Uterus (tissue), 4 donors: ENCODE results near the gene CERS6. TPM values are rescaled to one million over a fixed set of nuclear protein-coding genes. Genes with fewer than 3 reads are reported as not detected.

Source experiments
- DNase-seq, 2 donors: peaks; one replicate each; pipeline ENCODE4 v3.0.0-alpha.2; 2019 to 2020
- H3K27ac ChIP-seq, 2 donors: fragments of 200-600 bp; sonication (generic); 1 replicate in 1 of 2; 2 replicates in 1 of 2; pipeline ENCODE4 v1.5.1; 2016 to 2018
- H3K27me3 ChIP-seq, 2 donors: fragments of 200-600 bp; sonication (generic); one replicate each; pipeline ENCODE4 v1.5.1; 2018 to 2019; ENCODE audit warnings: control low read depth in 1 of 2
- H3K36me3 ChIP-seq, 2 donors: fragments of 200-600 bp; sonication (generic); one replicate each; pipeline ENCODE4 v1.5.1; 2019; ENCODE audit warnings: control low read depth in 1 of 2
- H3K4me1 ChIP-seq, 2 donors: fragments of 200-600 bp; sonication (generic); one replicate each; pipeline ENCODE4 v1.5.1; 2018 to 2019; ENCODE audit warnings: control low read depth in 1 of 2
- H3K4me3 ChIP-seq, 2 donors: fragments of 200-600 bp; sonication (generic); 1 replicate in 1 of 2; 2 replicates in 1 of 2; pipeline ENCODE4 v1.5.1; 2018 to 2019; ENCODE audit warnings: mild to moderate bottlenecking in 1 of 2
- H3K9me3 ChIP-seq, 2 donors: fragments of 200-600 bp; sonication (generic); one replicate each; pipeline ENCODE4 v1.5.1; 2019; ENCODE audit warnings: control low read depth in 1 of 2
- POLR2A ChIP-seq, 2 donors: fragments of 450-650 bp; IDR thresholded peaks; one replicate each; pipeline ENCODE4 v1.6.1; 2016; ENCODE audit warnings: antibody characterized with exemption in 2 of 2, mild to moderate bottlenecking in 1 of 2, moderate library complexity in 1 of 2
- intact Hi-C: fragments of 100-400 bp; cut with DNase I; formaldehyde crosslinking; loops from one replicate; pipeline ENCODE4 v1.15.1; 2023; ENCODE audit warnings: low total_unique reads
- total RNA-seq, 4 donors: library from RNA; depleted of rRNA in 3 of 4; stranded (reverse); fragments of >200 nt in 3 of 4; gene quantifications; one replicate each; pipeline versions ENCODE4 v1.1.0 to v1.2.4, GENCODE V29; 2014 to 2023
- TF ChIP-seq, protein P1 (sequence below), 4 experiments: fragments of 200-600 bp in 2 of 4; fragments of 450-650 bp in 2 of 4; sonication (generic) in 2 of 4; IDR thresholded peaks; one replicate each; pipeline ENCODE4 v1.5.1; 2016 to 2019; ENCODE audit warnings: antibody characterized with exemption in 4 of 4, mild to moderate bottlenecking in 2 of 4, moderate library complexity in 1 of 4
- donor health status: DM: yes; HTN: yes; CAD: no.

Gene CERS6
- total RNA-seq, 4 donors from 2014 or later: 20.0 to 47.2 (median 26.6) TPM

GRCh38 chr2:168673265-168674189, 217.5 kb downstream of the CERS6 start:
- Histone ChIP-seq H3K36me3 (no peaks in the 10 kb centered on the region), H3K4me1 (no peaks in the 10 kb centered on the region), H3K4me3 (no peak overlapping the region), H3K27ac (no peak overlapping the region), H3K9me3 (no peaks in the 10 kb centered on the region), H3K27me3 (no peaks in the 10 kb centered on the region)
- no peak for TF ChIP-seq POLR2A (IDR thresholded peaks at IDR 0.05)
- TF ChIP-seq, protein P1, sequence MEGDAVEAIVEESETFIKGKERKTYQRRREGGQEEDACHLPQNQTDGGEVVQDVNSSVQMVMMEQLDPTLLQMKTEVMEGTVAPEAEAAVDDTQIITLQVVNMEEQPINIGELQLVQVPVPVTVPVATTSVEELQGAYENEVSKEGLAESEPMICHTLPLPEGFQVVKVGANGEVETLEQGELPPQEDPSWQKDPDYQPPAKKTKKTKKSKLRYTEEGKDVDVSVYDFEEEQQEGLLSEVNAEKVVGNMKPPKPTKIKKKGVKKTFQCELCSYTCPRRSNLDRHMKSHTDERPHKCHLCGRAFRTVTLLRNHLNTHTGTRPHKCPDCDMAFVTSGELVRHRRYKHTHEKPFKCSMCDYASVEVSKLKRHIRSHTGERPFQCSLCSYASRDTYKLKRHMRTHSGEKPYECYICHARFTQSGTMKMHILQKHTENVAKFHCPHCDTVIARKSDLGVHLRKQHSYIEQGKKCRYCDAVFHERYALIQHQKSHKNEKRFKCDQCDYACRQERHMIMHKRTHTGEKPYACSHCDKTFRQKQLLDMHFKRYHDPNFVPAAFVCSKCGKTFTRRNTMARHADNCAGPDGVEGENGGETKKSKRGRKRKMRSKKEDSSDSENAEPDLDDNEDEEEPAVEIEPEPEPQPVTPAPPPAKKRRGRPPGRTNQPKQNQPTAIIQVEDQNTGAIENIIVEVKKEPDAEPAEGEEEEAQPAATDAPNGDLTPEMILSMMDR (IDR thresholded peaks at IDR 0.05): no peak
- intact Hi-C loops: no loop called here
- DNase-seq: no peak

DNA sequence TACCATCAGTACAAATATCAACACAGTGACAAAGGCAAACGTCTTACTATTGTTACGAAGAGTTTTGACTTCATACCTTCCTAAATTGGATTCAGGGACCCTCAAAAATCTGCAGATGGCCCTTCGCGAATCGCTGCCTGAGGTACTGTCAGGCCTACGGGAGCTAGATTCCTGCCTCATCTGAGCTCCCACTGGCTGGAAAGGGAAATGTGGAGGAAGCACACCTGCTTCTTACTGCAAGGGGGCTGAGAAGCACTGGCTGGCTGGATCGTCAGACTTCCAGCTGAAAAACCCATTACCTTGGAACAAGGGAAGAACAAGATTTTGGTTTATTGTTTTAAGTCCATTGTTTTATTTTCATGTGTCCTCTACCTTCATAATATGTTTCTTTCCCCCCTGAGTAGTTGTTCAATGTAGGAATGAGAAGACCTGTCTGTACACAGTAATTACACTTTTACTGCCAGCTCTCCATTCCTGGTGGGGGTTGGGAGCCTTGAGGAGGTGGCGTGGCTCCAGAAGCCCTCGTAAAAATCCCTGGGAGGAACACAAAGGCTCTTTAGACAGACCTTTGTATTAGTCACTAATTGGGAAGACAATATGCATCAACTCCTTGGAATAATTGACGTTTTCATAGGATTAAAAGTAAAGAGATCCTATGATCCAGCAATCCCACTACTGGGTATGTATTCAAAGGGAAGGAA, 222.2 kb downstream of the CERS6 start:
- Histone ChIP-seq H3K36me3 (no peaks in the 10 kb centered on the region), H3K27me3 (no peaks in the 10 kb centered on the region), H3K9me3 (no peaks in the 10 kb centered on the region), H3K4me3 (no peak overlapping the region), H3K4me1 (no peaks in the 10 kb centered on the region), H3K27ac (no peak overlapping the region)
- intact Hi-C loops: no loop called here
- TF ChIP-seq, protein P1 (IDR thresholded peaks at IDR 0.05): no peak
- TF ChIP-seq POLR2A (IDR thresholded peaks at IDR 0.05): no peak
- no peak for DNase-seq

DNA sequence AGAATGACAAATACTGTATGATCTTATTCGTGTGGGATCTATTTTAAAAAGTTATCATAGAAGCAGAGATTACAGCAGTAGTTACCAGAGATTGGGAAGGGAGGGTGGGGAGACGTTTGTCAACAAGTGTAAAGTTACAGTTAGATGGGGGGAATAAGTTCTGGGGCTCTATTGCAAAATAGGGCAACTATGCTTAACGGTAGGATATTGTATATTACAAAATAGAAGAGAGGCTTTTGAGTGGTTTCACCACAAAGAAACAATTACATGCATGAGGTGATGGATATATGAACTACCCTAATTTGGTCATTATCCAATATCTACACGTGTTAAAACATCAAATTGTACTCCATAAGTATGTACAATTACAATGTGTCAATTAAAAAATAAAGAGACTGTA, 223.0 kb downstream of the CERS6 start:
- Histone ChIP-seq H3K27ac (no peak overlapping the region), H3K9me3 (no peaks in the 10 kb centered on the region), H3K36me3 (no peaks in the 10 kb centered on the region), H3K27me3 (no peaks in the 10 kb centered on the region), H3K4me1 (no peaks in the 10 kb centered on the region), H3K4me3 (no peak overlapping the region)
- DNase-seq: no peak
- TF ChIP-seq, protein P1 (IDR thresholded peaks at IDR 0.05): no peak
- TF ChIP-seq POLR2A (IDR thresholded peaks at IDR 0.05): no peak
- intact Hi-C loops: no loop called here

GRCh38 chr2:168679741-168680310, 223.8 kb downstream of the CERS6 start:
- TF ChIP-seq, protein P1 (IDR thresholded peaks at IDR 0.05): no peak
- no peak for TF ChIP-seq POLR2A (IDR thresholded peaks at IDR 0.05)
- no peak for DNase-seq
- H3K27me3 ChIP-seq: no peaks in the 10 kb centered on the region
- H3K4me3 ChIP-seq: no peak overlapping the region
- no peaks in the 10 kb centered on the region for H3K36me3 ChIP-seq
- intact Hi-C loops: no loop called here
- H3K27ac ChIP-seq: no peak overlapping the region
- no peaks in the 10 kb centered on the region for H3K9me3 ChIP-seq
- no peaks in the 10 kb centered on the region for H3K4me1 ChIP-seq

GRCh38 chr2:168683996-168684395, 227.9 kb downstream of the CERS6 start:
- Histone ChIP-seq H3K4me3 (no peak overlapping the region), H3K27ac (no peak overlapping the region), H3K36me3 (no peaks in the 10 kb centered on the region), H3K27me3 (no peaks in the 10 kb centered on the region), H3K4me1 (no peaks in the 10 kb centered on the region), H3K9me3 (no peaks in the 10 kb centered on the region)
- intact Hi-C loops: no loop called here
- no peak for DNase-seq
- no peak for TF ChIP-seq POLR2A (IDR thresholded peaks at IDR 0.05)
- TF ChIP-seq, protein P1 (IDR thresholded peaks at IDR 0.05): no peak
